NT2/D1 (cell line): ENCODE measurements around the gene RTP3.

Source experiments
- SUZ12 ChIP-seq: IDR thresholded peaks from 2 replicates; pipeline ENCODE4 v1.6.1; 2011; ENCODE audit not compliant: insufficient read length, insufficient read depth; ENCODE audit errors: extremely low read depth
- YY1 ChIP-seq: IDR thresholded peaks from 2 replicates; pipeline ENCODE4 v1.6.1; 2011; ENCODE audit not compliant: insufficient read length, insufficient read depth
- ZNF274 ChIP-seq: IDR thresholded peaks from 2 replicates; pipeline ENCODE4 v1.6.1; 2011; ENCODE audit warnings: mild to moderate bottlenecking, low read depth, low read length

GRCh38 chr3:46537316-46537715 is 39.5 kb downstream of the RTP3 start:
- TF ChIP-seq SUZ12 (no peak), YY1 (no peak), ZNF274 (no peak)
